Naive thymus-derived CD4-positive, alpha-beta T cell (primary cell): ENCODE measurements around the gene MYL12A. TPM values are rescaled to one million over a fixed set of nuclear protein-coding genes. Genes with fewer than 3 reads are reported as not detected.

Experiments used
- ATAC-seq: fragments of 150-1000 bp; cut with Tn5 transposase; 2 replicates; pipeline ENCODE4 v1.10.0; 2021; ENCODE audit warnings: mild to moderate bottlenecking, moderate library complexity
- CTCF ChIA-PET: fragments of 350-600 bp; sonication (Branson Sonifier 250); formaldehyde crosslinking; loops from one replicate; lab custom pipeline; 2021; ENCODE audit warnings: antibody characterized with exemption; lab: Charles Lee
- POLR2A ChIA-PET: fragments of 350-600 bp; sonication (Branson Sonifier 250); formaldehyde crosslinking; loops from one replicate; lab custom pipeline; 2021; ENCODE audit warnings: antibody characterized with exemption, inconsistent platforms; lab: Charles Lee
- DNase-seq, 9 donors: peaks; one replicate each; pipeline versions ENCODE4 v3.0.0 to v3.0.0-alpha.2; 2020 to 2022; ENCODE audit warnings: mixed read lengths in 1 of 9
- H3K27ac ChIP-seq: one replicate; pipeline ENCODE4 v1.7.0; 2013; ENCODE audit warnings: mild to moderate bottlenecking, low read depth, low read length, moderate library complexity
- H3K27me3 ChIP-seq, 2 donors: one replicate each; pipeline ENCODE4 v1.7.0; 2013; ENCODE audit warnings: low read length in 2 of 2, mild to moderate bottlenecking in 2 of 2, moderate library complexity in 2 of 2; ENCODE audit not compliant: control insufficient read depth in 2 of 2, insufficient read depth in 2 of 2
- H3K36me3 ChIP-seq, 3 experiments: 1 replicate in 2 of 3; 2 replicates in 1 of 3; pipeline ENCODE4 v1.7.0; 2013; ENCODE audit warnings: low read length in 3 of 3, mild to moderate bottlenecking in 3 of 3, moderate library complexity in 1 of 3; ENCODE audit not compliant: insufficient read depth in 3 of 3, control insufficient read depth in 2 of 3
- H3K4me1 ChIP-seq, 2 donors: one replicate each; pipeline ENCODE4 v1.7.0; 2013; ENCODE audit warnings: low read length in 2 of 2, mild to moderate bottlenecking in 2 of 2, moderate library complexity in 1 of 2; ENCODE audit not compliant: control insufficient read depth in 2 of 2, insufficient read depth in 2 of 2
- H3K4me3 ChIP-seq: 2 replicates; pipeline ENCODE4 v1.7.0; 2013; ENCODE audit warnings: mild to moderate bottlenecking, low read length
- H3K9me3 ChIP-seq, 3 experiments: 1 replicate in 2 of 3; 2 replicates in 1 of 3; pipeline ENCODE4 v1.7.0; 2013; ENCODE audit warnings: low read length in 3 of 3; ENCODE audit not compliant: control insufficient read depth in 2 of 3
- H3K27ac Mint-ChIP-seq, 9 donors: one replicate each; pipeline ENCODE4 v1.8.0; 2020 to 2022; ENCODE audit warnings: mixed read lengths in 9 of 9, mild to moderate bottlenecking in 8 of 9, moderate library complexity in 5 of 9, inconsistent platforms in 2 of 9
- H3K27me3 Mint-ChIP-seq, 5 donors: one replicate each; pipeline ENCODE4 v1.8.0; 2021 to 2022; ENCODE audit warnings: mixed read lengths in 5 of 5, mild to moderate bottlenecking in 1 of 5
- H3K36me3 Mint-ChIP-seq, 5 donors: one replicate each; pipeline ENCODE4 v1.8.0; 2020 to 2022; ENCODE audit warnings: mixed read lengths in 5 of 5, mild to moderate bottlenecking in 3 of 5, inconsistent platforms in 1 of 5
- H3K4me1 Mint-ChIP-seq, 7 donors: one replicate each; pipeline ENCODE4 v1.8.0; 2020 to 2022; ENCODE audit warnings: mixed read lengths in 7 of 7, mild to moderate bottlenecking in 3 of 7, inconsistent platforms in 1 of 7
- H3K4me3 Mint-ChIP-seq, 10 donors: one replicate each; pipeline ENCODE4 v1.8.0; 2020 to 2022; ENCODE audit warnings: mild to moderate bottlenecking in 10 of 10, mixed read lengths in 10 of 10, moderate library complexity in 6 of 10, inconsistent platforms in 2 of 10
- H3K9me3 Mint-ChIP-seq, 11 donors: one replicate each; pipeline ENCODE4 v1.8.0; 2020 to 2022; ENCODE audit warnings: mixed read lengths in 11 of 11, mild to moderate bottlenecking in 4 of 11, inconsistent platforms in 1 of 11, moderate library complexity in 1 of 11
- intact Hi-C, 2 donors: fragments of 100-400 bp; cut with micrococcal nuclease; formaldehyde crosslinking; loops; one replicate each; pipeline ENCODE4 v1.15.1; 2023
- polyA plus RNA-seq, 2 donors: library from polyadenylated mRNA; unstranded; fragments of 300-500 nt; fragmentation: Illumina TruSeq; gene quantifications; one replicate each; pipeline ENCODE4 v1.2.3, GENCODE V29; 2021
- total RNA-seq, 6 experiments: library from RNA in 5 of 6; stranded (reverse) in 5 of 6; gene quantifications; 1 replicate in 5 of 6; 2 replicates in 1 of 6; pipeline ENCODE4 v1.2.3 and lab custom pipeline; 2021 to 2026

MYL12A gene
- total and polyA plus RNA-seq, 7 experiments from 2014 or later = 331 to 2,608 (median 426) TPM

DNA sequence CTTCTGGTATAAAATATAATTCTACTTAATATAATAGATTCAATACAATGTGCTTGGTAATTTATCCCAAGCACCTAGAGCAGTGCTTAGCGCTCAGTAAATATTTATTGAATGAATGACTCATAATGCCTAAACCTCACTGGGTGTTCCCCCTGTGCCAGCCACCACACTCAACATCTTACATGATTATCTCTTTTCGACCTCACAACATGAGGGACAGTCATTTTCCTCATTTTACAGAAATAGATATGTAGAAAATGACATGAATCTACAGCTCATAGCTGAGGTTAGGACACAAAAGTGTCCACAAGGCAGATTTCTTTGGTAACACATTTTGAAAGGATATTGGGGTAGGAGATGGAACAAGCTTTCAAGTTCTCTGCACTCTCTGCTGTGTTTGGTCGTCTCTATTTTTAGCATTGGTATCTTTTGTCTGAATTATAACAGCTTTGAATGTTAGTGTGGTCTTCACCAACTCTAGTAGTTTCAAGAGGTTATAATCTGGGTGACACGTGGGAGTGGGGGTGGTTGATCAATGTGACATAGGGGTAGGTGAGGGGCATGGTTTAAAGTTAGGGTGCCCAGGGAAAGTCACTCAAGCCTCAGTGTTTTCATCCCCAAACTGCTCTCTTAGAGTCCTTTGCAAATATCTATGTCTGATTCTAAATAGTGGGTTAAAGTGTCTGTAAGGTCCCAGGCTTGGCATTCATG, 37.6 kb upstream of the MYL12A start:
- Mint-ChIP-seq H3K4me3 (no peak overlapping the region), H3K27ac (peak overlapping the region in 2 of 9 donors; percentile 26 to 59), H3K27me3 (peaks cover 0 to 2% (median 0%) of the 10 kb centered on the region in 5 donors), H3K36me3 (peaks cover 4 to 38% (median 30%) of the 10 kb centered on the region in 5 donors), H3K4me1 (peaks cover 0 to 18% (median 12%) of the 10 kb centered on the region in 7 donors), H3K9me3 (peaks cover under 1 to 17% (median 8%) of the 10 kb centered on the region in 11 donors)
- H3K27me3 ChIP-seq = no peaks in the 10 kb centered on the region
- H3K36me3 ChIP-seq = no peaks in the 10 kb centered on the region
- no peaks in the 10 kb centered on the region for H3K4me1 ChIP-seq
- peaks cover 0 to 7% (median 0%) of the 10 kb centered on the region in 3 experiments for H3K9me3 ChIP-seq
- POLR2A ChIA-PET = no interaction called here
- no peak overlapping the region for H3K27ac ChIP-seq
- intact Hi-C loops = loop anchor here in 1 of 2 donors (5.0 kb wide), 1 partner anchor 33 kb away; no protein-coding TSS in a partner anchor
- ATAC-seq = no peak
- H3K4me3 ChIP-seq = no peak overlapping the region
- CTCF ChIA-PET = no interaction called here
- DNase-seq = no peak

DNA sequence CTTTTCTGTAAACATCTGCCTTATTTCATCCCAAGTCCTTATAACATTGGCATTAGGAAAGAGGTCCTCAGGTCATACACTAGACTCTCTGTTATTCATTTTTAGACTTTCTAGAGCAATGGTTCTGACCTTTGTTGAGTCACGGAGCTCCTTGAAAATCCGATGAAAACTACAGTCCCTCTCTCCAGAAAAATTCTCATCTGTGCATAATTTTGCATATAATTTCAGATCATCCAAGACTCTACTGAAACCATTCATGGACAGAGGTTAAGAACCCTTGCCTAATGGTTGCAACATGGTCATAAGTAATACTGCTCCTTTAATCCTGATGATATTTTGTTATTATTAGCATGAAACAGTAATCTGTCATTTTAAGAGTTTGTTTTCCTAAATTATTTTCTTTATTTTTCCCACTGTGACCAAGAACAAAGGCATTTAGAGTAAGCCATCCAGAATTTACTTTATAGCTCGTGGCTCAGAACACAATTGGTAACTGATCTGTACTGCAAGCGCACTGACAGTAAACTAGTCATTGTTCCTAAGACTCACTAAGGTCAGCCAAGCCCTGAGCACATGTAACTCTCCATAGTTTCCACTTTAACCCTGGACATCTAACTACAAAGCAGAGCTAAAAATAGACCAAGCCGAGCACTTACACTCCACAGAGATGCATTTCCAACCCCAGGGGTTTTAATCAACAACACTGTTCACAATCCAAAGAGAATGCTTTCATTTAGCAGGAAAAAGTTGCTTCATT, 36.2 kb upstream of the MYL12A start:
- Histone ChIP-seq H3K36me3 (no peaks in the 10 kb centered on the region), H3K4me1 (no peaks in the 10 kb centered on the region), H3K9me3 (no peaks in the 10 kb centered on the region), H3K27me3 (no peaks in the 10 kb centered on the region), H3K27ac (no peak overlapping the region), H3K4me3 (no peak overlapping the region)
- Mint-ChIP-seq H3K4me1 (peaks cover 0 to 18% (median 12%) of the 10 kb centered on the region in 7 donors), H3K27me3 (peaks cover 0 to 1% (median 0%) of the 10 kb centered on the region in 5 donors), H3K27ac (peak overlapping the region in 2 of 9 donors; percentile 8 to 69), H3K4me3 (no peak overlapping the region), H3K36me3 (peaks cover 2 to 29% (median 22%) of the 10 kb centered on the region in 5 donors), H3K9me3 (peaks cover 0 to 4% (median 2%) of the 10 kb centered on the region in 11 donors)
- ATAC-seq (no peak), DNase-seq (no peak)
- intact Hi-C loops = loop anchor here in 1 of 2 donors (5.0 kb wide), 1 partner anchor 34 kb away; no protein-coding TSS in a partner anchor
- CTCF ChIA-PET = no interaction called here
- POLR2A ChIA-PET = no interaction called here

- peak overlapping the region in 6 of 9 donors; percentile 56 to 91 (median 82) for H3K27ac Mint-ChIP-seq
- H3K4me1 Mint-ChIP-seq = peaks cover 0 to 18% (median 12%) of the 10 kb centered on the region in 7 donors
- H3K4me3 ChIP-seq = no peak overlapping the region
- H3K27me3 Mint-ChIP-seq = peaks cover 0 to 2% (median 0%) of the 10 kb centered on the region in 5 donors
- ChIA-PET POLR2A (interaction anchor here (1.1 kb wide), 1 partner anchor 33 kb away, joined by 3 read pairs; no protein-coding TSS in a partner anchor), CTCF (interaction anchor here (0.7 kb wide), 1 partner anchor 34 kb away, joined by 3 read pairs; no protein-coding TSS in a partner anchor)
- H3K4me1 ChIP-seq = no peaks in the 10 kb centered on the region
- peak overlapping the region in 3 of 10 donors; percentile 2 to 36 (median 14) for H3K4me3 Mint-ChIP-seq
- no peak for DNase-seq
- H3K9me3 Mint-ChIP-seq = peaks cover 0 to 3% (median 0%) of the 10 kb centered on the region in 11 donors
- ATAC-seq = no peak
- H3K9me3 ChIP-seq = no peaks in the 10 kb centered on the region
- intact Hi-C loops = loop anchor here in 1 of 2 donors (1.0 to 5.0 kb wide), 2 partner anchors 35 kb away; partner anchors contain the start of gene MYL12A
- peaks cover 0 to 36% (median 17%) of the 10 kb centered on the region in 5 donors for H3K36me3 Mint-ChIP-seq
- no peaks in the 10 kb centered on the region for H3K27me3 ChIP-seq
- H3K36me3 ChIP-seq = no peaks in the 10 kb centered on the region
- H3K27ac ChIP-seq = peak overlapping the region; percentile 22
Measured at GRCh38 chr18:3212657-3213056, 34.9 kb upstream of the MYL12A start.

DNA sequence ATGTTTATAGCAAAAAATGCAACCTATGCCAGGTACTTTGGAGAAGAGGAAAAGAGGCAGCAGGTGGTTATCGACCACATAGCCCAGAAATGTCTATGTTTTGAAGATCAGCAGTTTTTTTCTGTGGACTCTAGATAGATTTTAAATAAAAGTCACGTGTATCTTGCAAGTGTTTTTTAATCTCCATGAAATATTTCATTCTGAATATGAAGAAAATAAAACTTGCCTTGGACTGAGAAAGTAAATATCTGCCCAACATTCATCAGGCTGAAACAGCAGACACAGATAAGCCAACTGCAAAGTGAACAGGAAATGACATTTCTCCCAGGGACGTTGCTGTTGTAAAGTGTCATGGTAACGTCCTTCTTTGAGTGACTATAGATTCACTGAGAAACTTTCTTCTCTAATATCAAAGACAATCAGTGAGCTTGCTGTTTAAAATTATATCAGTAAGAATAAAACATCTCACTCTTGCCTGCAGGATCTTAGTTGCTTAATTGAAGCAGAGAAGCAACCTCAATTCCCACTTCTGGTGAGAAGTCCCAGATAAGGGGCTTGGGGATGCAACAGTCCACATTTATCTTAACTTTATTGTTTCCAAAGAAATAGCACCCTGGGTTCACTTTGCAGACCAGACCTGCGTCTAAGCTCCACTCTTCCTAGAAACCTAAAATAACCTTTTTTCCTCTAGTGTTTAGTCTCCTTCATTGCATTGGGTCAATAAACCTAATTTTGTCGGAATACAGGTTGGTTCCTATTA, 34.1 kb upstream of the MYL12A start:
- peak overlapping the region; percentile 22 for H3K27ac ChIP-seq
- peak in 7 of 9 donors; percentile 33 to 71 (median 57) for DNase-seq
- peak overlapping the region in 6 of 10 donors; percentile 9 to 57 (median 38) for H3K4me3 Mint-ChIP-seq

DNA sequence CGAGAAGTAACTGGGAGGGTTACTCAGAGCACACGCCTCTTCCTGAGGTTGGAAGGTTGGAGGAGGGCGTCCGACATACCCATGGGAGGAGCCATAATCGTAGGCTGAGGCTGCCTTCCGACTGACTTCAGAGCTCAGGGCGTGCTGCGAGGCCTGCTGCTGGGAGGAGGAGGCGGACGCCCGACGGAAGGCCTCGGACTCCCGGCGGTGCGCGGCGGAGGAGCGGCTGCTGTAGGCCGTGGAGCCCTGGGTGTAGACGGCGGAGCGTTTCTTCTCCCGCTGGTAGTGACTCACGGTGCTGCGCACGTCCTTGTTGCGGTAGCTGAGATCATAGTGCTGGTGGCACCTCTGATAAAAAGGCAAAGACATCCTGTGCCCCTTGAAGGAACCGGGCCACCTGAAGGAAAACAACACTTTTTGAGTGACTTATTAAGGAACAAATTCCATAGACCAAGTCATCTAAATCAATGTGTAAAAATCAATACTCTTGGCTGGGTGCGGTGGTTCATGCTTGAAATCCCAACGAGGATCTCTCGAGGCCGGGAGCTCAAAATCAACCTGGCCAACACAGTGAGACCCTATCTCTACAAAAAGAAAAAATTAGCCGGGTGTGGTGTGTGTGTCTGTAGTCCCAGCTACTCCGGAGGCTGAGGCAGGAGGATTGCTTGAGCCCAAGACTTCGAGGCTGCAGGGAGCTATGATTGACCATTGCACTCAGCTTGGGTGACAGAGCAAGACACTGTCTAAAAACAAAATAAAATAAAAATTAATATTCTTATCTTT, 32.6 kb upstream of the MYL12A start:
- Mint-ChIP-seq H3K27ac (peak overlapping the region in 3 of 9 donors; percentile 16 to 78 (median 76)), H3K36me3 (peaks cover 0 to 30% (median 14%) of the 10 kb centered on the region in 5 donors), H3K9me3 (peaks cover 0 to 1% (median 0%) of the 10 kb centered on the region in 11 donors), H3K4me3 (no peak overlapping the region), H3K4me1 (peaks cover 0 to 18% (median 12%) of the 10 kb centered on the region in 7 donors), H3K27me3 (peaks cover 0 to 2% (median 0%) of the 10 kb centered on the region in 5 donors)
- Histone ChIP-seq H3K27ac (no peak overlapping the region), H3K4me1 (no peaks in the 10 kb centered on the region), H3K36me3 (no peaks in the 10 kb centered on the region), H3K9me3 (no peaks in the 10 kb centered on the region), H3K27me3 (no peaks in the 10 kb centered on the region), H3K4me3 (no peak overlapping the region)
- DNase-seq = no peak
- CTCF ChIA-PET = no interaction called here
- intact Hi-C loops = loop anchor here in 1 of 2 donors (5.0 kb wide), 1 partner anchor 38 kb away; no protein-coding TSS in a partner anchor
- POLR2A ChIA-PET = no interaction called here
- ATAC-seq = no peak

More for the DNA sequence above, 34.1 kb upstream of the MYL12A start:
- Histone ChIP-seq H3K4me1 (no peaks in the 10 kb centered on the region), H3K9me3 (no peaks in the 10 kb centered on the region), H3K4me3 (no peak overlapping the region), H3K27me3 (no peaks in the 10 kb centered on the region), H3K36me3 (no peaks in the 10 kb centered on the region)
- intact Hi-C loops = loop anchor here in 1 of 2 donors (1.0 to 5.0 kb wide), 2 partner anchors 34 to 36 kb away; partner anchors contain the start of gene MYL12A
- H3K4me1 Mint-ChIP-seq = peaks cover 0 to 18% (median 12%) of the 10 kb centered on the region in 7 donors
- peaks cover 0 to 3% (median 0%) of the 10 kb centered on the region in 11 donors for H3K9me3 Mint-ChIP-seq
- peak overlapping the region; percentile 35 to 91 (median 78) for H3K27ac Mint-ChIP-seq
- CTCF ChIA-PET = interaction anchor here (0.7 kb wide), 2 partner anchors 33 to 239 kb away, joined by 3 read pairs; no protein-coding TSS in a partner anchor
- peaks cover 0 to 2% (median 0%) of the 10 kb centered on the region in 5 donors for H3K27me3 Mint-ChIP-seq
- POLR2A ChIA-PET = interaction anchor here (0.6 to 1.1 kb wide), 2 partner anchors 26 to 32 kb away, joined by 3 read pairs; no protein-coding TSS in a partner anchor
- peaks cover 0 to 36% (median 17%) of the 10 kb centered on the region in 5 donors for H3K36me3 Mint-ChIP-seq
- peak; percentile 89 for ATAC-seq
